ENCODE measurements around the gene ZNF236. TPM values are rescaled to one million over a fixed set of nuclear protein-coding genes. Genes with fewer than 3 reads are reported as not detected.

The ZNF236 gene
- total and polyA plus RNA-seq, 2 of the 13 experiments (the other 11 are each of a cell fraction or from before 2014, with no cell fraction given): 3.0 to 7.2 TPM

DNA sequence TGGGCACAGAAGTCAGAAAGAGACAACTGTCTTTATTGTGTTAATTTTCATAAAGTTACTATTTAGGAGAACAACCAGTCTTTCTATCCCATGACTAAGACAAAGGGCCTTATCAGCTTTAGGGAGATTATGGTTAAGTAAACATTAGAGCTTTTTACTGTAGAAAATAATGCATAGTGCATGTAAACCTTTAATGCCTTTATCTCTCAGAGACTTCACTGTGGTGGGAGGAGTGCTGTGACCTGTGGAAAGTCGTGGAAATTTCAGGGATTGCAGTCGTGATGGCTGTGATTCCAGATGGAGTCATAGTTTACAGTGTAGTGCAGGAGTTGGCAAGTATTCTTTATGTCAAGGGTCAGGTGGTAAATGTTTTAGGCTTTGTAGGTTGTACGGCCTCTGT lies 15.8 kb downstream of the ZNF236 start:
- CTCF ChIA-PET (ENCODE audit: low intra/inter-chr PET ratio, low total read pairs): no interaction called here
- H3K27ac ChIP-seq (ENCODE audit: extremely low read length, insufficient read depth, low read length): peak overlapping the region; percentile 16
- in situ Hi-C loops (cut with HindIII; ENCODE audit: extremely low pct_ligation_motif_present, low pct_unique_long_range_greater_than_20kb): no loop called here

DNA sequence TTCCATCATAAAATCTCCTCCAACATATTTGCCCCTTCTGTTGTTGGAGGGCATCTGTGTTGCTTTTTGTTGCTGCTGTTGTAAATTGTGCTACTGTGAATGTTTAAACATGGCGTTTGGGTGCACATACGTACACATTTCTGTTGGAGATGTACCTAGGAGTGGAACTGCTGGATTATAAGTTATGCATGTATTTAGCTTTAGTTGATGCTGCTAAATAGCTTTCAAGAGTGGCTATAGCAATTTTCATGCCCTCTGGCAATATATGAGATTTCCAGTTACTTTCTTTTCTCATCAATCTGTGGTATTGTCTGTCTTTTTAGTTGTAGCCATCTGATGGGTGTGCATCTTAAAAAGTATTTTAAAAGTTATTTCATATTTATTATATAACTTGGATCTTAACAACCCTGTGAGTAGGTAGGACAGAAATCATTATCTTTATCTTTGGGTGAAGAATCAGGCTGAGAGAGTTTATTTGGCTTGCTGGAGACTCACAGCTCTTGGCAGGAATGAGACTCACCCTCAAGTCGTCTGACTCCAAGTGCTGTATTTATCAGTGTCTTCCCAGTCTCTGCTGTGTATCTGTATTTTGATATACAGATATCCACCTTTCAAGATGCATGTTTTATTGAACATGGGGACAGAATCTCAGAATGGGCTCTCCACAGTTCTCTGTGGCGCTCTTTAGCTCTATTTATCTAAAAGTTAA lies 16.9 kb downstream of the ZNF236 start:
- H4K20me1 ChIP-seq (ENCODE audit: insufficient read depth, low read length): no peaks in the 10 kb centered on the region
- DNase-seq (ENCODE audit: low spot score) (no peak), ATAC-seq (no peak), FAIRE-seq (no peak)
- intact Hi-C loops (cut with micrococcal nuclease; ENCODE audit: unreplicated experiment): no loop called here
- H3K9me3 ChIP-seq (ENCODE audit: low read length): no peaks in the 10 kb centered on the region
- H3K27me3 ChIP-seq (ENCODE audit: control insufficient read depth in 1 of 2, insufficient read depth in 2 of 2, low read length in 2 of 2): no peaks in the 10 kb centered on the region
- in situ Hi-C loops (cut with HindIII; ENCODE audit: extremely low pct_ligation_motif_present, low pct_unique_long_range_greater_than_20kb): no loop called here
- no peaks in the 10 kb centered on the region for H3K36me3 ChIP-seq (replicated peaks in 1 of 2; ENCODE audit: control insufficient read depth in 1 of 2, insufficient read depth in 2 of 2, low read length in 2 of 2)
- no peak overlapping the region for H3K9ac ChIP-seq (ENCODE audit: insufficient read depth, low read depth, low read length)
- WGBS (ENCODE audit: low lambda C conversion rate): 95% methylated on average over 4 of the region's 4 CpGs
- no peak overlapping the region for H3K27ac ChIP-seq (ENCODE audit: extremely low read length, insufficient read depth, low read length)
- ChIA-PET POLR2A (no interaction called here), CTCF (ENCODE audit: low intra/inter-chr PET ratio, low total read pairs) (no interaction called here)
- TF ChIP-seq MEF2D (CRISPR knock-in tag; IDR thresholded peaks at IDR 0.05) (no peak), ZNF256 (CRISPR knock-in tag; conservative IDR thresholded peaks at IDR 0.05) (no peak), XRCC5 (optimal IDR thresholded peaks at IDR 0.05; ENCODE audit: low read length) (no peak), YEATS4 (CRISPR knock-in tag; IDR thresholded peaks at IDR 0.05; ENCODE audit: borderline replicate concordance) (no peak), SUZ12 (IDR thresholded peaks at IDR 0.05; ENCODE audit: low read depth, low read length) (no peak), HMG20B (CRISPR knock-in tag; conservative IDR thresholded peaks at IDR 0.05) (no peak)
- peaks cover 18% of the 10 kb centered on the region for H3K79me2 ChIP-seq (ENCODE audit: insufficient read depth, low read length)
- BruUV-seq (replicated peaks): no TSS peak
- no peak overlapping the region for H2AFZ ChIP-seq (ENCODE audit: low read length)
- H3K4me2 ChIP-seq (ENCODE audit: low read depth, low read length): no peak overlapping the region
- peaks cover 33% of the 10 kb centered on the region for H3K4me1 ChIP-seq (ENCODE audit: insufficient read depth, low read length)
- H3K4me3 ChIP-seq (replicated peaks in 1 of 3; ENCODE audit: insufficient read depth in 1 of 3, low read depth in 2 of 3, low read length in 3 of 3): no peak overlapping the region

More for the DNA sequence above, 15.8 kb downstream of the ZNF236 start:
- H3K4me3 ChIP-seq (replicated peaks in 1 of 3; ENCODE audit: insufficient read depth in 1 of 3, low read depth in 2 of 3, low read length in 3 of 3): no peak overlapping the region
- H3K36me3 ChIP-seq (replicated peaks in 1 of 2; ENCODE audit: control insufficient read depth in 1 of 2, insufficient read depth in 2 of 2, low read length in 2 of 2): no peaks in the 10 kb centered on the region
- peak overlapping the region; percentile 36; the same call in 1 of the 2 replicates for H3K4me2 ChIP-seq (ENCODE audit: low read depth, low read length)
- DNase-seq (ENCODE audit: low spot score) (peak; percentile 33), ATAC-seq (peak; percentile 44), FAIRE-seq (no peak)
- no peaks in the 10 kb centered on the region for H3K27me3 ChIP-seq (ENCODE audit: control insufficient read depth in 1 of 2, insufficient read depth in 2 of 2, low read length in 2 of 2)
- POLR2A ChIA-PET: no interaction called here
- WGBS (ENCODE audit: low lambda C conversion rate): 20% methylated on average over 3 of the region's 3 CpGs
- no peaks in the 10 kb centered on the region for H3K9me3 ChIP-seq (ENCODE audit: low read length)
- TF ChIP-seq SOX13 (IDR thresholded peaks at IDR 0.05) (no peak), SOX13 (CRISPR knock-in tag; conservative IDR thresholded peaks at IDR 0.05 in 1 of 2, IDR thresholded peaks at IDR 0.05 in 1 of 2) (peak in 1 of 2 experiments; percentile 76; a peak in 2 of 4 replicates), SOX5 (CRISPR knock-in tag; IDR thresholded peaks at IDR 0.05; ENCODE audit: borderline replicate concordance) (peak; percentile 40; the same call in 1 of the 2 replicates), SOX6 (IDR thresholded peaks at IDR 0.05) (no peak), SOX6 (CRISPR knock-in tag; IDR thresholded peaks at IDR 0.05) (peak; percentile 15; the same call in 1 of the 2 replicates)
- TF ChIP-seq, protein P1, sequence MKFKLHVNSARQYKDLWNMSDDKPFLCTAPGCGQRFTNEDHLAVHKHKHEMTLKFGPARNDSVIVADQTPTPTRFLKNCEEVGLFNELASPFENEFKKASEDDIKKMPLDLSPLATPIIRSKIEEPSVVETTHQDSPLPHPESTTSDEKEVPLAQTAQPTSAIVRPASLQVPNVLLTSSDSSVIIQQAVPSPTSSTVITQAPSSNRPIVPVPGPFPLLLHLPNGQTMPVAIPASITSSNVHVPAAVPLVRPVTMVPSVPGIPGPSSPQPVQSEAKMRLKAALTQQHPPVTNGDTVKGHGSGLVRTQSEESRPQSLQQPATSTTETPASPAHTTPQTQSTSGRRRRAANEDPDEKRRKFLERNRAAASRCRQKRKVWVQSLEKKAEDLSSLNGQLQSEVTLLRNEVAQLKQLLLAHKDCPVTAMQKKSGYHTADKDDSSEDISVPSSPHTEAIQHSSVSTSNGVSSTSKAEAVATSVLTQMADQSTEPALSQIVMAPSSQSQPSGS (CRISPR knock-in tag; IDR thresholded peaks at IDR 0.05): no peak
- H2AFZ ChIP-seq (ENCODE audit: low read length): no peak overlapping the region
- no TSS peak for BruUV-seq (replicated peaks)
- H3K79me2 ChIP-seq (ENCODE audit: insufficient read depth, low read length): peaks cover 21% of the 10 kb centered on the region
- H4K20me1 ChIP-seq (ENCODE audit: insufficient read depth, low read length): no peaks in the 10 kb centered on the region
- intact Hi-C loops (cut with micrococcal nuclease; ENCODE audit: unreplicated experiment): no loop called here
- peaks cover 25% of the 10 kb centered on the region for H3K4me1 ChIP-seq (ENCODE audit: insufficient read depth, low read length)
- no peak overlapping the region for H3K9ac ChIP-seq (ENCODE audit: insufficient read depth, low read depth, low read length)
